Mammary epithelial cell (primary cell): ENCODE data around the gene AP3B2.

Source experiments
- EZH2 ChIP-seq: IDR thresholded peaks from 2 replicates; pipeline ENCODE4 v1.6.1; 2012; ENCODE audit warnings: low read length, inconsistent platforms, borderline replicate concordance
- TF ChIP-seq, protein P1 (sequence below), 2 donors: IDR thresholded peaks in 1 of 2; conservative IDR thresholded peaks in 1 of 2; 2 replicates each; pipeline ENCODE4 v1.5.1; 2011 to 2012; ENCODE audit warnings: inconsistent platforms in 2 of 2, low read length in 2 of 2, mild to moderate bottlenecking in 2 of 2, control low read depth in 1 of 2, low read depth in 1 of 2; ENCODE audit not compliant: insufficient read depth in 1 of 2; ENCODE audit errors: extremely low read depth in 1 of 2

DNA sequence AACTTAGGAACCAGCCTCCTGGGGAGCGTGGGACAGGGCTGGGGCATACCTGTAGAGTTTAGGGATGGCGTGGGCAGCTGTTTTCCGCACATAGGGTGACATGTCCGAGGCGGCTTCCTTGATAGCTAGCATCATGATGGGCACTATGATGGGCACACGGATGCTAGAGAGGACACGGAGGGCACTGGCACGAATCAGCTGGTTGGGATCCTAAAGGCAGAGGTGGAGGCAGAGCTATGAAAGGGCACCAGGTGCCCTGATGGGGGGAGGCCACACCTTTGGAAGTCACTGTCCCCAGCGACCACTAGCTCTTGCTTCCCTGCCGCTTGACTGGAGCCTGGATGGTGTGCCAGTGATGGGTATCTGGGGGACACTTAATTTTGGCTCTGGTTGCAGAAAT, 28.3 kb downstream of the AP3B2 start:
- TF ChIP-seq, protein P1, sequence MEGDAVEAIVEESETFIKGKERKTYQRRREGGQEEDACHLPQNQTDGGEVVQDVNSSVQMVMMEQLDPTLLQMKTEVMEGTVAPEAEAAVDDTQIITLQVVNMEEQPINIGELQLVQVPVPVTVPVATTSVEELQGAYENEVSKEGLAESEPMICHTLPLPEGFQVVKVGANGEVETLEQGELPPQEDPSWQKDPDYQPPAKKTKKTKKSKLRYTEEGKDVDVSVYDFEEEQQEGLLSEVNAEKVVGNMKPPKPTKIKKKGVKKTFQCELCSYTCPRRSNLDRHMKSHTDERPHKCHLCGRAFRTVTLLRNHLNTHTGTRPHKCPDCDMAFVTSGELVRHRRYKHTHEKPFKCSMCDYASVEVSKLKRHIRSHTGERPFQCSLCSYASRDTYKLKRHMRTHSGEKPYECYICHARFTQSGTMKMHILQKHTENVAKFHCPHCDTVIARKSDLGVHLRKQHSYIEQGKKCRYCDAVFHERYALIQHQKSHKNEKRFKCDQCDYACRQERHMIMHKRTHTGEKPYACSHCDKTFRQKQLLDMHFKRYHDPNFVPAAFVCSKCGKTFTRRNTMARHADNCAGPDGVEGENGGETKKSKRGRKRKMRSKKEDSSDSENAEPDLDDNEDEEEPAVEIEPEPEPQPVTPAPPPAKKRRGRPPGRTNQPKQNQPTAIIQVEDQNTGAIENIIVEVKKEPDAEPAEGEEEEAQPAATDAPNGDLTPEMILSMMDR (conservative IDR thresholded peaks at IDR 0.05 in 1 of 2, IDR thresholded peaks at IDR 0.05 in 1 of 2; ENCODE audit: extremely low read depth in 1 of 2, insufficient read depth in 1 of 2, low read depth in 1 of 2, low read length in 2 of 2) = no peak
- TF ChIP-seq EZH2 = no peak
